ENCODE results near the gene NKD2. TPM values are rescaled to one million over a fixed set of nuclear protein-coding genes. Genes with fewer than 3 reads are reported as not detected.
A peak's percentile ranks its signal among the peaks of the same experiment; 100 is the strongest.

Gene NKD2
- total and polyA plus RNA-seq, 11 donors = 0.56 to 6.6 (median 2.3) TPM

DNA sequence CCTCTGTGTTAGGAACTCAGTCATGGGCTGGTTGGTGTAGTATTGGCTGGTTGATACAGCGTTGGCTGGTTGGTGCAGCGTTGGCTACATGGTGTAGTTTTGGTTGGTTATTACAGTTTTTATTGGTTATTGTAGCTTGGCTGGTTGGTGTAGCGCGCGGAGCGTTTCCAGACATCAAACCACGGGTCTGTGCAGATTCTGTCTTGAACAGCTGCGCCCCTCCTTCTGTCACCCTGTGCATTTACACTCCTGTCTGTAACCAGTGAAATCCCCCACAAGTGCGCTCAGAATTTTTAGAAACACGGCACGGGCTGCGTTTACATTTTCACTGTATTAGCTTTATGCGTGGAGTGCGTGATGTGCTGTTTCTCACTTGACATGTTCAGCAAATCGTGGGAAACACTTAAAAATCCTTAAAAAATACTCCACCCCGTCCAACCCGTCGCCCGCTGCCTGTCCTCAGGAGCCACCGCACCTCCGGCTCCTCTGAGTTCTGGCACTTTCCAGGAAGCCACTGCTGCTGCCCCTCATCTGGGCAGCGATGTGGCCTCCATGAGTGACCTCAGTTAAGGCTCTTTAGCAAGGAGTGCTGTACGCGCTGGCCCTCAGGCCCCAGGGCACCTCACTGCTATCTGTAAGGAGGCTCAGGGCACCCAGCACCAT is 20.8 kb downstream of the NKD2 start:
- ATAC-seq (no peak), DNase-seq (peak in 1 of 5 donors; percentile 15)
- Histone ChIP-seq H3K4me1 (no peaks in the 10 kb centered on the region), H3K36me3 (no peaks in the 10 kb centered on the region), H3K9me3 (no peaks in the 10 kb centered on the region), H3K27ac (no peak overlapping the region), H3K4me3 (no peak overlapping the region), H3K27me3 (peaks cover 0 to 9% (median 0%) of the 10 kb centered on the region in 9 donors)
- TF ChIP-seq CTCF (IDR thresholded peaks at IDR 0.05) (no peak), POLR2A (IDR thresholded peaks at IDR 0.05) (no peak)
- intact Hi-C loops (cut with DNase I) = no loop called here
- 88 to 94% (median 92%) methylated on average over 23 to 24 of the region's 24 CpGs for WGBS, 4 donors

DNA sequence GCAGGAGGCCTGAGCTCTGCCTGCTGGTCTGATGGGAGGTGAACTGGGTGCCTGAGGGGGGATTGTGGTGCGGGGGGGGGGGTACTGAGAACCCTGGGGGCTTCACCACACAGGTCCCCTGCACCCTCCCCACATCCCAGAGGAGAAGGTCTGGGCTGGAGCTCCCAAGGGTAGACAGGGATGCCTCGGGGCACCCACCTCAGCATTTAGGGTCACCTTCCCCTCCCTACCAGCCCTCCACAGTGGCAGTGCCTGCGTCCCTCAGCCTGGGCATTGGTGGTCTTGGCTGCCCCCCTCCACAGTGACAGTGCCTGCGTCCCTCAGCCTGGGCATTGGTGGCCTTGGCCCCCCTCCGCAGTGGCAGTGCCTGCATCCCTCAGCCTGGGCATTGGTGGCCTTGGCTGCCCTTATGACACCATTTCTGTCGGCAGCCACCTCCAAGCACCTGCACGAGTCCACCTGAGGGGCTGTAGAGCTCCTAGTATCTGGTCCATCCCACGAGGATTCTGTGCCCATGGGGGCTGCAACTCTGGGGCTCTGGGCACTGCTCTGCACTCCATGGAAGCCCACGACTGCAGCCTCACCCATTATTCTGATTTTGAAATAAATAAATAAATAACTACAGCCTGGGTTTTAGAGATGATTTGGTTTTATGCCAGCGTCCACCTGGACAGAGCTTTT is 21.5 kb downstream of the NKD2 start:
- no peak overlapping the region for H3K4me3 ChIP-seq
- no peaks in the 10 kb centered on the region for H3K36me3 ChIP-seq
- H3K9me3 ChIP-seq = no peaks in the 10 kb centered on the region
- 78 to 90% (median 86%) methylated on average over 9 to 10 of the region's 10 CpGs for WGBS, 4 donors
- DNase-seq (peak in 2 of 5 donors; percentile 18 to 33), ATAC-seq (no peak)
- H3K27ac ChIP-seq = no peak overlapping the region
- H3K27me3 ChIP-seq = peaks cover 0 to 9% (median 0%) of the 10 kb centered on the region in 9 donors
- no peaks in the 10 kb centered on the region for H3K4me1 ChIP-seq
- no peak for TF ChIP-seq POLR2A (IDR thresholded peaks at IDR 0.05)
- intact Hi-C loops (cut with DNase I) = no loop called here

DNA sequence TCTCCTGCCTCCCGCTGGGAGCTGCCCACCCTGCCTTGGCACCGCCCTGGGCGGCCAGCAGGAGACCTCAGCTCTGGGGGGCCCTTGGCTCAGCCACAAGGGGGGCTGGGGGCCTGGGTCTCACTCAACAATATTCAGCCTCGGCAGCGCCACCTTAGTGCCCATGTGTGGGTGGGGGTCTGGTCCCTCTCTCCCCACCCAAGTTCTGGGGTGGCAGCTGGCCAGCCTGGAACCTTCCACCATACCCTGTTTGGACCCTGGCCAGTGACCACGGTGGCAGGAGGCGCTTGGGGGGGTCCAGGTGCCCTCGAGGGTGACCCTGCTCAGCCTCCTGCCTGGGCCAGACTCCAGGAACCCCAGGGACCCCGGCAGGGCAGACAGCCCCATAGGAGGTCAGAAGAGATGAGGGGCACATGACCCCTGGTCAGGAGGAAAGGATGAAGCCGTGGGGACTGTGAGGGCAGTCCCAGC is 22.2 kb downstream of the NKD2 start:
- peak in 2 of 5 donors; percentile 20 to 50 for DNase-seq
- WGBS, 4 donors = 75 to 92% (median 80%) methylated on average over 8 to 10 of the region's 10 CpGs
- H3K27ac ChIP-seq = no peak overlapping the region
- H3K4me1 ChIP-seq = no peaks in the 10 kb centered on the region
- no peaks in the 10 kb centered on the region for H3K36me3 ChIP-seq
- H3K27me3 ChIP-seq = peaks cover 0 to 9% (median 0%) of the 10 kb centered on the region in 9 donors
- TF ChIP-seq POLR2A (IDR thresholded peaks at IDR 0.05) = no peak
- no peak for TF ChIP-seq CTCF (IDR thresholded peaks at IDR 0.05)
- H3K9me3 ChIP-seq = no peaks in the 10 kb centered on the region
- H3K4me3 ChIP-seq = no peak overlapping the region
- ATAC-seq = no peak
- intact Hi-C loops (cut with DNase I) = no loop called here

DNA sequence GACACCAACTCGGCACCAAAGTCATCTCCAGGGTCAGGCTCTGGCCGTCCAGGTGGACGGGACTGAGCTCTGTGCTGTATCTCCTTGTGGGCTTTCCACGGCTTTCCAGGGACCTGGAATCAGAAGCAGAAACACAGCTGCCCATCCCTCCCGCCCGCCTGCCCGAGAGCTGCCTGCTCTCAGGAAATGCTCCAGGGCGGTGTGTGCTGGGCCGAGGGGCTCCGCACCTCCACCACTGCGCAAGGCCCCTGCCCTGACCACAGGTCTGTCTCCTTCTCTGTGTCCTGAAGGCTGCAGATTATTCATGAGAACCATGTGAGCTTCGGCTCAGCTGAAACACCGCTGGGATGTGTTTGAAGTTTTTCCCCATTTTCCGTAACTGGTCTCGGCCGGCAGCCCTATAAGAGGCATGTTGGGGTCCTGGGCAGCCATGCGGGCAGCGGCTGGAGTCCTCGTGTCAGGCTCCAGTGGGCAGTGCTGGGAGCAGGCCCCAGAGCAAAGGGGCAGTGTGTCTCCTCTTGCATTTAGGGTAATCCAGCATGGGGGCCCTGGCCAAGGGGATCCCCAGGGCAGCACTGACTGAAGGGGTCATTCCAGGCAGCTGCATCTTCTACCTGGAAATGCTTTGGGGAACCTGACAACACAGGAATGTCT is 22.8 kb downstream of the NKD2 start:
- no peak overlapping the region for H3K4me3 ChIP-seq
- DNase-seq (peak in 3 of 5 donors; percentile 10 to 35 (median 15)), ATAC-seq (no peak)
- intact Hi-C loops (cut with DNase I) = no loop called here
- WGBS, 4 donors = 92 to 93% (median 92%) methylated on average over 14 to 19 of the region's 19 CpGs
- TF ChIP-seq POLR2A (IDR thresholded peaks at IDR 0.05) (no peak), CTCF (IDR thresholded peaks at IDR 0.05) (no peak)
- no peaks in the 10 kb centered on the region for H3K9me3 ChIP-seq
- peaks cover 0 to 9% (median 0%) of the 10 kb centered on the region in 9 donors for H3K27me3 ChIP-seq
- no peak overlapping the region for H3K27ac ChIP-seq
- H3K36me3 ChIP-seq = no peaks in the 10 kb centered on the region
- H3K4me1 ChIP-seq = no peaks in the 10 kb centered on the region
